Measurements from ENCODE around the gene DNAJB9.

DNAJB9 gene

DNA sequence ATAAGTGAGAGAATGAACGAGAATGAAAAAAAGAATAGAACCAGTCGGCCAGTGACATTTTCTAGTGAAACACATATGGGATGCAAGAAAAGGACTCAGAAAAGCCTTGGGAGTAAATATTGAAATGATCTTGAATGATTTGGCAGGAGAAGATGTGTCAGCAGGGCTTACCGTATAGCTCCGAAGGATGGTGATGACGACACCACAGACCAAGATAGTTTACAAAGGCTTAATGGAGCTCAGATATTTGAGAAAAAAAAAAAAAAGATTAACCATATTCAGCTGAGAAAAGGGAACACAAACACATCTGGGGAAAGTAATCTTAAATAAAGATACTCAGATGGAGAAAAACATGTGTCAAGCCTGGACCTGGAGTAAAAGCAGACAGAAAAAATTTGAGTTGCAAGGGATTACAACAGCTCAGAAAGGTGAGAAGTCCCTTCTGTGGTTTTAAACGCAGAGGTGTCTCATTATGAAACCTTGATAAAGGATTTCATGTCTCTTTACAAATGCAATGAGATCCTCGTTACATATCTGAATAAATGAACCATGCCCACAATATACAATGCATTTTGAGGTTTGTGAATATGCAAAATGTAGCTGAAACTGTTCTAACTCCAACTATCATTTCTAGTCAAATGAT lies 36.0 kb downstream of the DNAJB9 start:
- DNase-seq (ENCODE audit: low spot score), result no peak

DNA sequence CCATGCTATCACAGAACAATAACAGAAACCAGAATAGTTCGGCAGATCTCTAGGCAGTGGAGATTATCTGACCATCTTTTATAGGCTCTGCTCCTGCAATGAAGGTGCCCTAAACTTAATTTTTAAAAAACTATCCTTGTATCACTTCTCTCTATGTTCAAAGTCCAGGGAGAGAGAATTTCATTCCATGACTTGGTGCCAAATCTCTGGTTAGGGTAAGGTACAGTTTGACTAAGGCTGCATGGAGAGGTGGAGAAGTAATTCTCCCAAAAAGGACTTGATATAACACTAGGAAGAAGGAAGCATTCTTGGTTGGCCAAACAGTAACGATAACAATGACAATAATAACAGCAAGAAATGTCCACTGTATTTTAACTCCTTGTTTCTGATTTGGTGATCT lies 40.0 kb downstream of the DNAJB9 start:
- DNase-seq (ENCODE audit: low spot score), result no peak

GRCh38 chr7:108611268-108611667 lies 41.6 kb downstream of the DNAJB9 start:
- no peak for DNase-seq (ENCODE audit: low spot score)

DNA sequence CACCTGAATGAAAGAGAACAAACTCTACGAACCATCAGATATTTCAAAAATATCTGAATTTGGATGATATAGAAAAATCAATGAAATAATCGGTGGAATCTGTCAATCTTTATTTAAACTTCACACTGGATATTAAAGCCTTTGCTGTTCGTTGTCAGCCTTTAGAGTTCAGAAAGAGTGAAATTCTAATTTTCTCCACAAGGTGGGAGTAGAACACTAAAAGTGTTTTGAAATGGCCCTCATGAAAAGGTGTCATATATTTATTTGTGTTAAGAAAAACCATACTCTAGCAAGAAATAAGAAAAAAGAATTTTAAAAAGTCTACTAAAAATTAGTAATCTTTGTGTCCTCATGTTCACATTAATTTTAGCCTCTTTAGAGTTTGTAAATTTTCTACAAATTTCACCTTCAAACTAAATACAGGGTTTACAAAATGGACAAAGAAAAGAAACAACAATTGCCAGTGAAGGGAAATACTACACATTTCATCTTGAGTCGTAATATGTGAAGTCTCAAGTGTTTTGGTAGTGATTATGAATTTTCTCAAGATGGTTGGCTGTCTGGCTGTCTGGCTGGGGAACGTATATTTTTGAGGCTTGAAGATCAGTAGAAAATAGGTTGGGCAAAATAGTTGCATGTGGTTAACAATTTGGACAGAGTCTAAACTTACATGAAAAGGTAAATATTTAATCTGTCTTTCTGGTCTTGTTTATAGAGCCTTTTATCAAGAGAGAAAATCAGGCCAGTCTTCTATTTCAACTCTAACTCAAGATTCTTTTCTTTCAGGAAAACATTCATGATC lies 43.7 kb downstream of the DNAJB9 start:
- peak; percentile 23 for DNase-seq (ENCODE audit: low spot score)

- no peak for DNase-seq (ENCODE audit: low spot score)
Observed at GRCh38 chr7:108613949-108614381, 44.3 kb downstream of the DNAJB9 start.

DNA sequence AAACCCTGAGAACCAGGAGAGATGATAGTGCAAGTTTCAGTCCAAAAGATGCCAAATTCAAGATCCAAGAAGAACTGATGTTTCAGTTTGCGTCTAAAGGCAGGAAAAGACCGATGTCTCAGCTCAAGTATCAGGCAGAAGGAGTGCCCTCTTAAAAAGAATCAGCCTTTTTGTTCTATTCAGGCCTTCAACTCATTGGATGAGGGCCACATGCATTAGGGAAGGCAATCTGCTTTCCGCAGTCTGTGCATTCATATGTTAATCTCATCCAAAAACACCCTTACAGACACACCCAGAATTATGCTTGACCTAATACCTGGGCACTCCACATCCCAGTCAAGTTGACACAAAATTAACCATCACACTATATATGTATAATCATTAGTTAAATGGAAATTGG lies 45.2 kb downstream of the DNAJB9 start:
- no peak for DNase-seq (ENCODE audit: low spot score)

- DNase-seq (ENCODE audit: low spot score), result no peak
Observed at GRCh38 chr7:108618056-108618455, 48.4 kb downstream of the DNAJB9 start.

DNA sequence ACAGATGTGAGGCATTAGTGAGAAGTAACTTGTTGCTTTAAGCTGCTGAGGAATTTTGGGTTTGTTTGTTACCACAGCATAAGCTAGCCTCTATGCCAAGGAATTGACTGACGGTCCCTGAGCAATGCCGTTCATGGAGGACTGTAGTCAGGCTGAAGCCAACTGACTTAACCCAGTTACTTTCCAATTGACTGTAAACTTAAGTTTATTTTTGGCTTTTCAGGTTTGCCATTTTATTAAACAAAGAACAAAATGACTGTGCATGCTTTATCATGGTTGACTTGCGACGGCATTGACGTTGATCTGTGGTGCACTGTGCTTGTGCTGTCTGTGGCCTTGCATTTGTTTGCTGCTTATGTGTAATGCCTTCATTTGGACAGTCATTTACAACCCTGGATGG lies 53.5 kb downstream of the DNAJB9 start:
- DNase-seq (ENCODE audit: low spot score), result no peak
